Hematopoietic multipotent progenitor cell treated with erythropoietin and hydrocortisone succinate and interleukin-3 and kit ligand, for 17 days (in vitro differentiated cells): ENCODE measurements around the gene KIF6.

Experiments
- DNase-seq: peaks from one replicate; pipeline ENCODE4 v3.0.0-alpha.2; 2015; ENCODE audit warnings: low spot score

KIF6 gene

GRCh38 chr6:39281312-39281980, 443.8 kb downstream of the KIF6 start:
- DNase-seq, result no peak

GRCh38 chr6:39280247-39280731, 444.9 kb downstream of the KIF6 start:
- no peak for DNase-seq
